ENCODE data around the gene ACHE.

Gene ACHE

DNA sequence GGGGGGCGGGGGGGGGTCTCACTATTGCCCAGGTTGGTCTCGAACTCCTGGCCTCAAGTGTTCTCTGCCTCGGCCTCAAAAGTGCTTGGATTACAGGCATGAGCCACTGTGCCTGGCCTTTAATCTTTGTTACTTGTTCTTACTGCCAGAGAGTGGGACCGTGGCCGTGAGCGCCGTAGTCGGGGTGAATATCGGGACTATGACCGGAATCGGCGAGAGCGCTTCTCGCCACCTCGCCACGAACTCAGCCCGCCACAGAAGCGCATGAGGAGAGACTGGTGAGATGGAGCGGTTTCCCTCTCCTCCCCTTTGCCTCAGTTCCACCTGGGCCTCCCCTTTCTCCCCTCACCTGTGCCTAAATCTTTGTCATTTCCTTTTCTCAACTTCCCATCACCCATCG is 14.6 kb downstream of the ACHE start:
- H3K27me3 ChIP-seq (ENCODE audit: insufficient read depth, low read length, poor library complexity), result no peaks in the 10 kb centered on the region
- DNase-seq, result no peak
- H3K36me3 ChIP-seq (ENCODE audit: insufficient read depth, low read length), result peaks cover 97% of the 10 kb centered on the region
- peaks cover 40% of the 10 kb centered on the region for H3K4me1 ChIP-seq (ENCODE audit: insufficient read depth, low read length)
- no peak overlapping the region for H3K27ac ChIP-seq (ENCODE audit: low read length)
- TF ChIP-seq, protein P1, sequence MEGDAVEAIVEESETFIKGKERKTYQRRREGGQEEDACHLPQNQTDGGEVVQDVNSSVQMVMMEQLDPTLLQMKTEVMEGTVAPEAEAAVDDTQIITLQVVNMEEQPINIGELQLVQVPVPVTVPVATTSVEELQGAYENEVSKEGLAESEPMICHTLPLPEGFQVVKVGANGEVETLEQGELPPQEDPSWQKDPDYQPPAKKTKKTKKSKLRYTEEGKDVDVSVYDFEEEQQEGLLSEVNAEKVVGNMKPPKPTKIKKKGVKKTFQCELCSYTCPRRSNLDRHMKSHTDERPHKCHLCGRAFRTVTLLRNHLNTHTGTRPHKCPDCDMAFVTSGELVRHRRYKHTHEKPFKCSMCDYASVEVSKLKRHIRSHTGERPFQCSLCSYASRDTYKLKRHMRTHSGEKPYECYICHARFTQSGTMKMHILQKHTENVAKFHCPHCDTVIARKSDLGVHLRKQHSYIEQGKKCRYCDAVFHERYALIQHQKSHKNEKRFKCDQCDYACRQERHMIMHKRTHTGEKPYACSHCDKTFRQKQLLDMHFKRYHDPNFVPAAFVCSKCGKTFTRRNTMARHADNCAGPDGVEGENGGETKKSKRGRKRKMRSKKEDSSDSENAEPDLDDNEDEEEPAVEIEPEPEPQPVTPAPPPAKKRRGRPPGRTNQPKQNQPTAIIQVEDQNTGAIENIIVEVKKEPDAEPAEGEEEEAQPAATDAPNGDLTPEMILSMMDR (IDR thresholded peaks at IDR 0.05; ENCODE audit: borderline replicate concordance, extremely low read depth, low read length, poor library complexity, severe bottlenecking), result no peak
- no peak for TF ChIP-seq EZH2 (IDR thresholded peaks at IDR 0.05; ENCODE audit: borderline replicate concordance, low read depth, low read length, severe bottlenecking)
- no peak for ATAC-seq (ENCODE audit: insufficient read depth, low read depth)
- H3K9me3 ChIP-seq (ENCODE audit: insufficient read depth, low read length, severe bottlenecking), result no peaks in the 10 kb centered on the region
- H4K20me1 ChIP-seq (ENCODE audit: insufficient read depth, low read length), result peaks cover 84% of the 10 kb centered on the region
- H3K4me2 ChIP-seq (ENCODE audit: insufficient read depth, low read length), result no peak overlapping the region
- H2AFZ ChIP-seq (ENCODE audit: low read depth, low read length), result no peak overlapping the region
- H3K79me2 ChIP-seq (ENCODE audit: insufficient read depth, low read length), result peaks cover 76% of the 10 kb centered on the region
- no peak overlapping the region for H3K9ac ChIP-seq (ENCODE audit: low read depth, low read length)
- H3K4me3 ChIP-seq (ENCODE audit: low read depth in 1 of 2, low read length in 2 of 2), result no peak overlapping the region

- no peak for TF ChIP-seq EZH2 (IDR thresholded peaks at IDR 0.05; ENCODE audit: borderline replicate concordance, low read depth, low read length, severe bottlenecking)
- TF ChIP-seq, protein P1 (IDR thresholded peaks at IDR 0.05; ENCODE audit: borderline replicate concordance, extremely low read depth, low read length, poor library complexity, severe bottlenecking), result no peak
Measured at GRCh38 chr7:100880645-100881044, 15.0 kb downstream of the ACHE start.

DNA sequence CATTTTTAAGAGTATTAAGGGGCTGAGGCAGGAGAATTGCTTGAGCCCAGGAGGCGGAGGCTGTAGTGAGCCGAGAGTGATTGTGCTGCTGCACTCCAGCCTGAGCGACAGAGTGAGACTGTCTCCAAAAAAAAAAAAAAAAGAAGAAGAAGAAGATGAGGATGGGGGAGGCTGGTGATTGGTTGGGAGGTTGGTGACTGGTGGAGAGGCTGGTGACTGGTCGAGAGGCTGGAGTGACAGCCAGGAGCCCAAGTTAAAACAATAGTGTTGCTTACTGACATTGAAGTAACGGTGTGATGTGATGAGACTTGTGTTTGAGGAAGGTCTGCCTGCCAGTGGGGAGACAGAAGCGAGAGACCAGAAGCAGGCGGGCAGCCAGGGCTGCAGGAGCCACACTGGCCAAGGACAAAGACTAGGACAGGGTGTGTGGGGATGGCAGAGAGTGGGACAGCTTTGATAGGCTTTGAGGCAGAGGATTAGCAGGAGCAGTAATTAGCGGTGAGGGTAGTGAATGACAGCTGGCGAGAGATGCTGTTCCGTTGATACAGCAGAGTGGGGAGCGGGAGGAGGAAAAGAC is 15.9 kb downstream of the ACHE start:
- Histone ChIP-seq H3K4me2 (ENCODE audit: insufficient read depth, low read length) (peak overlapping the region; percentile 92; the same call in 1 of the 2 replicates), H3K9me3 (ENCODE audit: insufficient read depth, low read length, severe bottlenecking) (no peaks in the 10 kb centered on the region), H3K79me2 (ENCODE audit: insufficient read depth, low read length) (peaks cover 87% of the 10 kb centered on the region), H3K27me3 (ENCODE audit: insufficient read depth, low read length, poor library complexity) (no peaks in the 10 kb centered on the region), H3K4me1 (ENCODE audit: insufficient read depth, low read length) (peaks cover 41% of the 10 kb centered on the region), H3K4me3 (ENCODE audit: low read depth in 1 of 2, low read length in 2 of 2) (no peak overlapping the region), H2AFZ (ENCODE audit: low read depth, low read length) (no peak overlapping the region), H4K20me1 (ENCODE audit: insufficient read depth, low read length) (peaks cover 83% of the 10 kb centered on the region), H3K9ac (ENCODE audit: low read depth, low read length) (no peak overlapping the region), H3K27ac (ENCODE audit: low read length) (no peak overlapping the region), H3K36me3 (ENCODE audit: insufficient read depth, low read length) (peaks cover 92% of the 10 kb centered on the region)
- TF ChIP-seq, protein P1 (IDR thresholded peaks at IDR 0.05; ENCODE audit: borderline replicate concordance, extremely low read depth, low read length, poor library complexity, severe bottlenecking), result no peak
- TF ChIP-seq EZH2 (IDR thresholded peaks at IDR 0.05; ENCODE audit: borderline replicate concordance, low read depth, low read length, severe bottlenecking), result no peak
- ATAC-seq (ENCODE audit: insufficient read depth, low read depth) (no peak), DNase-seq (no peak)

More at GRCh38 chr7:100880645-100881044, 15.0 kb downstream of the ACHE start:
- Histone ChIP-seq H3K4me3 (ENCODE audit: low read depth in 1 of 2, low read length in 2 of 2) (no peak overlapping the region), H3K79me2 (ENCODE audit: insufficient read depth, low read length) (peaks cover 79% of the 10 kb centered on the region), H2AFZ (ENCODE audit: low read depth, low read length) (no peak overlapping the region), H3K27me3 (ENCODE audit: insufficient read depth, low read length, poor library complexity) (no peaks in the 10 kb centered on the region), H3K9me3 (ENCODE audit: insufficient read depth, low read length, severe bottlenecking) (no peaks in the 10 kb centered on the region), H3K36me3 (ENCODE audit: insufficient read depth, low read length) (peaks cover 97% of the 10 kb centered on the region), H3K27ac (ENCODE audit: low read length) (no peak overlapping the region), H4K20me1 (ENCODE audit: insufficient read depth, low read length) (peaks cover 84% of the 10 kb centered on the region), H3K4me2 (ENCODE audit: insufficient read depth, low read length) (no peak overlapping the region), H3K4me1 (ENCODE audit: insufficient read depth, low read length) (peaks cover 41% of the 10 kb centered on the region), H3K9ac (ENCODE audit: low read depth, low read length) (no peak overlapping the region)
- DNase-seq (no peak), ATAC-seq (ENCODE audit: insufficient read depth, low read depth) (no peak)

Measured in DND-41 (cell line).